Panc1 (cell line): Measurements from ENCODE around the gene EPC1. TPM values are rescaled to one million over a fixed set of nuclear protein-coding genes. Genes with fewer than 3 reads are reported as not detected.

Experiments used
- ATAC-seq: fragments of 200-7000 bp; cut with Tn5 transposase; 2 replicates; pipeline ENCODE4 v1.9.1; 2020; ENCODE audit warnings: mild to moderate bottlenecking, moderate library complexity
- BruUV-seq: library from RNA; stranded (reverse); fragments of 400-500 nt; replicated peaks from 2 replicates; lab custom pipeline; 2021; lab: Mats Ljungman, UMichigan
- CTCF ChIA-PET: fragments of 300-600 bp; sonication (Branson Sonifier 250); formaldehyde crosslinking; loops from one replicate; lab custom pipeline; 2022; ENCODE audit warnings: antibody characterized with exemption; lab: Charles Lee
- POLR2A ChIA-PET: fragments of 300-600 bp; sonication (Branson Sonifier 250); formaldehyde crosslinking; loops from one replicate; lab custom pipeline; 2022; ENCODE audit warnings: antibody characterized with exemption; lab: Charles Lee
- DNase-seq: peaks from one replicate; pipeline ENCODE4 v3.0.0-alpha.2; 2010; ENCODE audit warnings: low read depth, low spot score
- H3K27ac ChIP-seq: 2 replicates; pipeline ENCODE4 v1.5.1; 2011; ENCODE audit warnings: mild to moderate bottlenecking, low read length, inconsistent platforms
- H3K27me3 ChIP-seq: fragments of 200-500 bp; sonication (Bioruptor generic); 2 replicates; pipeline ENCODE4 v1.6.0; 2014; ENCODE audit warnings: low read length, inconsistent platforms; ENCODE audit not compliant: control insufficient read depth, insufficient read depth
- H3K36me3 ChIP-seq: fragments of 200-500 bp; sonication (Bioruptor generic); 2 replicates; pipeline ENCODE4 v1.5.1; 2014; ENCODE audit warnings: inconsistent platforms, mild to moderate bottlenecking, low read length, moderate library complexity; ENCODE audit not compliant: control insufficient read depth, insufficient read depth
- H3K4me1 ChIP-seq: 2 replicates; pipeline ENCODE4 v1.5.1; 2011; ENCODE audit warnings: inconsistent platforms, mild to moderate bottlenecking, low read length, moderate library complexity; ENCODE audit not compliant: control insufficient read depth, insufficient read depth
- H3K4me3 ChIP-seq, 2 experiments: 2 replicates each; pipeline ENCODE4 v1.5.1; 2011 to 2012; ENCODE audit warnings: low read depth in 2 of 2, low read length in 2 of 2, mild to moderate bottlenecking in 2 of 2, inconsistent platforms in 1 of 2, moderate library complexity in 1 of 2
- H3K9me3 ChIP-seq: fragments of 200-500 bp; sonication (Bioruptor generic); 2 replicates; pipeline ENCODE4 v1.5.1; 2014; ENCODE audit warnings: low read depth, mild to moderate bottlenecking, inconsistent platforms, low read length, moderate library complexity; ENCODE audit not compliant: control insufficient read depth, insufficient read depth
- CTCF ChIP-seq: fragments of 450-650 bp; IDR thresholded peaks from 2 replicates; pipeline ENCODE4 v1.5.1; 2017; ENCODE audit warnings: mild to moderate bottlenecking
- POLR2AphosphoS5 ChIP-seq: IDR thresholded peaks from 2 replicates; pipeline ENCODE4 v1.6.1; 2012; ENCODE audit warnings: mild to moderate bottlenecking, low read depth, low read length, moderate library complexity
- REST ChIP-seq, 2 experiments: IDR thresholded peaks; 2 replicates each; pipeline ENCODE4 v1.6.1; 2011 to 2012; ENCODE audit warnings: low read depth in 2 of 2, control low read depth in 1 of 2, low read length in 1 of 2, mild to moderate bottlenecking in 1 of 2, moderate library complexity in 1 of 2; ENCODE audit not compliant: insufficient read depth in 1 of 2
- SIN3A ChIP-seq: IDR thresholded peaks from 2 replicates; pipeline ENCODE4 v1.6.1; 2012; ENCODE audit warnings: low read depth, mild to moderate bottlenecking, low read length, moderate library complexity, borderline replicate concordance; ENCODE audit not compliant: insufficient read depth
- TCF7L2 ChIP-seq: IDR thresholded peaks from 2 replicates; pipeline ENCODE4 v1.6.1; 2011; ENCODE audit warnings: mild to moderate bottlenecking, low read depth, low read length, inconsistent platforms
- in situ Hi-C: cut with HindIII; loops from 2 replicates; pipeline ENCODE4 v1.10.0; 2016; ENCODE audit warnings: low sequenced_read_pairs, low pct_unique_long_range_greater_than_20kb
- intact Hi-C: fragments of 100-400 bp; cut with micrococcal nuclease; formaldehyde crosslinking; loops from one replicate; pipeline ENCODE4 v1.10.0; 2022; ENCODE audit not compliant: unreplicated experiment
- total RNA-seq: library from RNA; stranded (reverse); gene quantifications from one replicate; pipeline ENCODE4 v1.2.1, GENCODE V29; 2021; ENCODE audit not compliant: unreplicated experiment

EPC1 gene
- total RNA-seq, 1 experiment from 2014 or later: 18.4 TPM

- ChIA-PET POLR2A (no interaction called here), CTCF (no interaction called here)
- intact Hi-C loops: no loop called here
- no peak for DNase-seq
- no peak for ATAC-seq
- Histone ChIP-seq H3K4me3 (no peak overlapping the region), H3K27me3 (no peaks in the 10 kb centered on the region), H3K4me1 (peaks cover 3% of the 10 kb centered on the region), H3K36me3 (no peaks in the 10 kb centered on the region), H3K27ac (no peak overlapping the region), H3K9me3 (no peaks in the 10 kb centered on the region)
- in situ Hi-C loops: no loop called here
- no TSS peak for BruUV-seq
- TF ChIP-seq SIN3A (no peak), REST (IDR thresholded peaks at IDR 0.05; ENCODE audit: insufficient read depth in 1 of 2, low read depth in 2 of 2, low read length in 1 of 2) (no peak), CTCF (no peak), POLR2AphosphoS5 (no peak), TCF7L2 (no peak)
Measured at GRCh38 chr10:32326119-32326518, 20.8 kb downstream of the EPC1 start.

GRCh38 chr10:32323051-32323450, 23.9 kb downstream of the EPC1 start:
- peaks cover 3% of the 10 kb centered on the region; the same call in 1 of the 2 replicates for H3K4me1 ChIP-seq
- no peaks in the 10 kb centered on the region for H3K27me3 ChIP-seq
- BruUV-seq: no TSS peak
- DNase-seq (no peak), ATAC-seq (no peak)
- no peak overlapping the region for H3K27ac ChIP-seq
- H3K36me3 ChIP-seq: no peaks in the 10 kb centered on the region
- in situ Hi-C loops: no loop called here
- H3K9me3 ChIP-seq: no peaks in the 10 kb centered on the region
- TF ChIP-seq TCF7L2 (no peak), SIN3A (no peak), REST (IDR thresholded peaks at IDR 0.05; ENCODE audit: insufficient read depth in 1 of 2, low read depth in 2 of 2, low read length in 1 of 2) (no peak), POLR2AphosphoS5 (no peak), CTCF (no peak)
- intact Hi-C loops: no loop called here
- ChIA-PET CTCF (no interaction called here), POLR2A (no interaction called here)
- H3K4me3 ChIP-seq: no peak overlapping the region
